ENCODE data around the gene RYK.

Gene RYK

DNA sequence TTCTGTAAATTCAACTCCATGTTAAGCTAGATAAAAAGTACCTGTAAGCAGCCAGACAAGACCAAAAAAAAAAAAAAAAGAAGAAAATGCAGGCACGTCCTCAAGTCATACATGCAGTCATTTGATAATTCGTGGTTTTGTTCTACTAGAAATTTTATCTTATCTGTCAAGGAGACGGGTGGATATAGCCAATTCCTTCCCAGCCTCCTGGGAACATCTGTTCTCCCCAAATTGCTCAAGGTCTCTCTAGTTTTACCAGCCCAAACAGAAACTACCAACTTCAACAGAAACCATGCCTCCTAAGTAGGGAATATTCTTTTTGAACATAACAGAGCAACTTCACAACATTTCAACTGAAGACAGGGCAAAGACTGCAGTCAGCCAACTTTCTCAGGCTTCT, 19.5 kb downstream of the RYK start:
- Histone ChIP-seq H3K27me3 (ENCODE audit: insufficient read depth, low read length, poor library complexity, severe bottlenecking) (no peaks in the 10 kb centered on the region), H3K36me3 (ENCODE audit: insufficient read depth, low read length) (no peaks in the 10 kb centered on the region), H4K20me1 (ENCODE audit: insufficient read depth, low read length, poor library complexity, severe bottlenecking) (peaks cover 42% of the 10 kb centered on the region), H3K79me2 (ENCODE audit: insufficient read depth, low read length) (peaks cover 92% of the 10 kb centered on the region), H3K9ac (ENCODE audit: low read depth, low read length, poor library complexity, severe bottlenecking) (no peak overlapping the region), H3F3A (ENCODE audit: low read depth) (no peaks in the 10 kb centered on the region), H2AFZ (ENCODE audit: low read length) (no peak overlapping the region), H3K4me3 (ENCODE audit: low read length, poor library complexity, severe bottlenecking) (no peak overlapping the region), H3K9me3 (ENCODE audit: insufficient read depth, low read depth, low read length) (no peaks in the 10 kb centered on the region), H3K4me2 (ENCODE audit: low read depth, low read length, poor library complexity, severe bottlenecking) (no peak overlapping the region), H3K9me2 (replicated peaks; ENCODE audit: low read depth, low read length) (no peaks in the 10 kb centered on the region), H3K4me1 (ENCODE audit: insufficient read depth, low read length, poor library complexity, severe bottlenecking) (peaks cover 18% of the 10 kb centered on the region)
- TF ChIP-seq EZH2phosphoT487 (IDR thresholded peaks at IDR 0.05; ENCODE audit: borderline replicate concordance): no peak
- TF ChIP-seq, protein P1, sequence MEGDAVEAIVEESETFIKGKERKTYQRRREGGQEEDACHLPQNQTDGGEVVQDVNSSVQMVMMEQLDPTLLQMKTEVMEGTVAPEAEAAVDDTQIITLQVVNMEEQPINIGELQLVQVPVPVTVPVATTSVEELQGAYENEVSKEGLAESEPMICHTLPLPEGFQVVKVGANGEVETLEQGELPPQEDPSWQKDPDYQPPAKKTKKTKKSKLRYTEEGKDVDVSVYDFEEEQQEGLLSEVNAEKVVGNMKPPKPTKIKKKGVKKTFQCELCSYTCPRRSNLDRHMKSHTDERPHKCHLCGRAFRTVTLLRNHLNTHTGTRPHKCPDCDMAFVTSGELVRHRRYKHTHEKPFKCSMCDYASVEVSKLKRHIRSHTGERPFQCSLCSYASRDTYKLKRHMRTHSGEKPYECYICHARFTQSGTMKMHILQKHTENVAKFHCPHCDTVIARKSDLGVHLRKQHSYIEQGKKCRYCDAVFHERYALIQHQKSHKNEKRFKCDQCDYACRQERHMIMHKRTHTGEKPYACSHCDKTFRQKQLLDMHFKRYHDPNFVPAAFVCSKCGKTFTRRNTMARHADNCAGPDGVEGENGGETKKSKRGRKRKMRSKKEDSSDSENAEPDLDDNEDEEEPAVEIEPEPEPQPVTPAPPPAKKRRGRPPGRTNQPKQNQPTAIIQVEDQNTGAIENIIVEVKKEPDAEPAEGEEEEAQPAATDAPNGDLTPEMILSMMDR (conservative IDR thresholded peaks at IDR 0.05; ENCODE audit: low read length): no peak

- Histone ChIP-seq H3K4me2 (ENCODE audit: low read depth, low read length, poor library complexity, severe bottlenecking) (no peak overlapping the region), H3K36me3 (ENCODE audit: insufficient read depth, low read length) (no peaks in the 10 kb centered on the region), H2AFZ (ENCODE audit: low read length) (no peak overlapping the region), H3K4me1 (ENCODE audit: insufficient read depth, low read length, poor library complexity, severe bottlenecking) (peaks cover 18% of the 10 kb centered on the region), H3K4me3 (ENCODE audit: low read length, poor library complexity, severe bottlenecking) (no peak overlapping the region), H3K79me2 (ENCODE audit: insufficient read depth, low read length) (peaks cover 89% of the 10 kb centered on the region), H3K9ac (ENCODE audit: low read depth, low read length, poor library complexity, severe bottlenecking) (no peak overlapping the region), H4K20me1 (ENCODE audit: insufficient read depth, low read length, poor library complexity, severe bottlenecking) (peaks cover 25% of the 10 kb centered on the region), H3F3A (ENCODE audit: low read depth) (no peaks in the 10 kb centered on the region), H3K27me3 (ENCODE audit: insufficient read depth, low read length, poor library complexity, severe bottlenecking) (no peaks in the 10 kb centered on the region), H3K9me3 (ENCODE audit: insufficient read depth, low read depth, low read length) (no peaks in the 10 kb centered on the region), H3K9me2 (replicated peaks; ENCODE audit: low read depth, low read length) (no peaks in the 10 kb centered on the region)
- TF ChIP-seq, protein P1 (conservative IDR thresholded peaks at IDR 0.05; ENCODE audit: low read length): no peak
- TF ChIP-seq EZH2phosphoT487 (IDR thresholded peaks at IDR 0.05; ENCODE audit: borderline replicate concordance): no peak
Measured at GRCh38 chr3:134229038-134229437, 21.6 kb downstream of the RYK start.

DNA sequence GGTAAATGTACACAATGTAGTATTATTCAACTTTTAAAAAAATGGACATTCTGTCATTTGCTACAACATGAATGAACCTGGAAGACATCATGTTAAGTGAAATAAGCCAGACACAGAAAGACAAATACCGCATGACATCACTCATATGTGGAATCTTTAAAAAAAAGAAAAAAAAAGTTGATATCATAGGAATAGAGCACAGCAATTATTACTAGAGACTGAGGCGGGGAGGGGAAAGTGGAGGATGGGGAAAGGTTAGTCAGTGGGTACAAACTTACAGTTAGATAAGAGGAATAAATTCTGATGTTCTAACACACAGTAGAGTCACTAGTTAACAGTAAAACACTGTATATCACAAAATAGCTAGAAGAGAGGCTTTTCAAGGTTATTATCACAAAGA, 22.2 kb downstream of the RYK start:
- Histone ChIP-seq H3F3A (ENCODE audit: low read depth) (no peaks in the 10 kb centered on the region), H3K79me2 (ENCODE audit: insufficient read depth, low read length) (peaks cover 89% of the 10 kb centered on the region), H2AFZ (ENCODE audit: low read length) (no peak overlapping the region), H3K36me3 (ENCODE audit: insufficient read depth, low read length) (no peaks in the 10 kb centered on the region), H4K20me1 (ENCODE audit: insufficient read depth, low read length, poor library complexity, severe bottlenecking) (peaks cover 25% of the 10 kb centered on the region), H3K4me3 (ENCODE audit: low read length, poor library complexity, severe bottlenecking) (no peak overlapping the region), H3K4me2 (ENCODE audit: low read depth, low read length, poor library complexity, severe bottlenecking) (no peak overlapping the region), H3K9me3 (ENCODE audit: insufficient read depth, low read depth, low read length) (no peaks in the 10 kb centered on the region), H3K4me1 (ENCODE audit: insufficient read depth, low read length, poor library complexity, severe bottlenecking) (peaks cover 18% of the 10 kb centered on the region), H3K27me3 (ENCODE audit: insufficient read depth, low read length, poor library complexity, severe bottlenecking) (no peaks in the 10 kb centered on the region), H3K9me2 (replicated peaks; ENCODE audit: low read depth, low read length) (no peaks in the 10 kb centered on the region), H3K9ac (ENCODE audit: low read depth, low read length, poor library complexity, severe bottlenecking) (no peak overlapping the region)
- TF ChIP-seq, protein P1 (conservative IDR thresholded peaks at IDR 0.05; ENCODE audit: low read length): no peak
- no peak for TF ChIP-seq EZH2phosphoT487 (IDR thresholded peaks at IDR 0.05; ENCODE audit: borderline replicate concordance)

Measured in Loucy (cell line).